ENCODE data around the gene LSM12.
"Not testable (repeated sequence)": the region's sequence is repeated elsewhere in the genome, so short reads cannot be mapped to it uniquely, and the experiment has no call there.

Gene LSM12

GRCh38 chr17:44075598-44076293 lies 9.3 kb upstream of the LSM12 start:
- no peak for DNase-seq

DNA sequence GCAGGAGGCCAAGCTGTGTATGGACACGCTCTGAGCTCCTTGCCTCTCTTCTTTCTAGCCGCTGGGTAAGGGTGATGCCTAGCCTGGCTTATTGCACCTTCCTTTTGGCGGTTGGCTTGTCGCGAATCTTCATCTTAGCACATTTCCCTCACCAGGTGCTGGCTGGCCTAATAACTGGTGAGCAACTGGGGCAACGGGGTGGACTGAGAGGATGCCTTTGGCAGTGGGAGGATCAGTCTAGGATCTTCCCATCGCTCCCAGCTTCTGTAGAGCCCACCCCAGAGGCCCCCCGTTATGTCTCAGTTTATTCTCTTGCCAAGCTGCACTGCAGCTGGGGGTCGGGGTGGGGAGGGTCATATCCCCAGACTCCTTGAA lies 8.4 kb upstream of the LSM12 start:
- DNase-seq: no peak

DNA sequence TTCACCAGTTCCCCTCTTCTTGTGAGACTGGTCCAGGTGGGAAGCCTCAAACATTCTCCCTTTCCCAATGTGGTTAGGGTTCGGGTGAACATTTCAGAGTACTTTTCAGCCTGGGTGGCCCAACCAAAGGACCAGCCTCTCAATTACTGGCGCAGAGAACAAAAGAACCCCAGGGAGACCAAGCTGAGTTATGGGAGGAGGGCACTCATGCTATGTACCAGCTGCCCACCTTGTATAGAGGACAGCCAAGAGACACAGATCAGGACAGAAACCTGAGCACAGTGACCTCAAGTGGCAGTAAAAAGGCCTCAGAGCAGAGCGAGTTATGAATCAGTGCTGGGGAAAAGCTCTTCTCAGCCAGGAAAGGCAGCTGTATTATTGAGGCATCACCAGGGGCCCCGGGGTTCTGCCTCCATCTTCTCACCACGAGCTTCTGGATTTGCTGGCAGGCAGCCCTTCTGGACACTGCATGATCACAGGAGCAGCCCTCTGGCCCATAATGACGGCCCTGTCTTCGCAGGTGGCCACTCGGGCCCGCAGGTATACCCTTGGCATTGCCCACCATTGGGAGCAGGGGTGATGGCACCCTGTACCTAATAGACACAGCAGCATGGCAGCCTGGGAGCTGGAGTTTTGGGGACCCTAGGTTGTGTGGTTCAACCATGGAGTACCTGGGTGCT lies 7.9 kb upstream of the LSM12 start:
- DNase-seq: no peak

DNA sequence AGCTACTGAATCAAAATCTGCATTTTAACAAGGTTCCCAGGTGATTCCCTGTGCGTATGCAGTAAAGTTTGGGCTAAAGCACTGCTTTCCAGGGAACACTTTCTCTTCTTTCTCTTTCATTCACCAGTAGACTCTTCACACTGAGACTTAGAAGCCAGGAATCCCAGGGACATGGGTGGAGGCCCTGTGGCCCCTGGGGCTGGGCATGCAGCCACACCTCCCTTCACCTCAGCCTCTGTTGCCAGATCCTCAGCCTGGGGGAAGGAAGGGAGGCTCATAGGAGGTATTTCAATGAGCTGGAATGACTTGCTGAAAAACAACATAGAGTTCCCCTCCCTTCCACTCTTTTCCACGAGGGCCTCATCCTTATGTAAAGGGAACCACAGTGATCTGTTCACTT lies 5.3 kb upstream of the LSM12 start:
- DNase-seq: peak; percentile 85

GRCh38 chr17:44071198-44071520 lies 4.7 kb upstream of the LSM12 start:
- DNase-seq: no peak

GRCh38 chr17:44070455-44071197 lies 4.2 kb upstream of the LSM12 start, which contains the start of gene G6PC3:
Gene G6PC3, plus strand, starts transcription at chr17:44070735. Its CDS starts 231 bp downstream, at chr17:44070966.
- peak; percentile 100 for DNase-seq

DNA sequence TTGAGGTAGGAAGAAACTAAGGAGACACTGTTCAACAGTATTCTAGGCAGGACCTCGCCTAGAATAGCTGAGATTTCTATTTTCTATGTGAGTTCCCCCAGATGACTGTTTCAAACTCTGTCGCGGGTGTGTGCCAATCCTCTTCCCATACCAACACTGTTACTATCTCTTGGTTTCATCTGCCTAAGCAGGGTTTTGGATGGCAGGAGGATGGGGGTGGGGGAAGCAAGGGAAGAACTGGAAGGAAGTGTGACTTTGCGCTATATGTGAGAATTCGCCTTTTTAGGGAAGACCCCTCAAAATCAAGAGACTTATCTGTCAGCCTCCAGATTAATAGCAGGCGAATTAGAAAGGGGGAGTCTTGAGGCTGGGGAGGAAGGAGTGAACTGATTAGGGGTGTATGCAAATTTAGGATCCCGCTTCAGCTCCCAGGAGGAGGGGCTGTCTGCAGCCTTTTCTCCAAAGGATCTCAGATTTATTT lies 3.5 kb upstream of the LSM12 start:
- DNase-seq: peak; percentile 69

DNA sequence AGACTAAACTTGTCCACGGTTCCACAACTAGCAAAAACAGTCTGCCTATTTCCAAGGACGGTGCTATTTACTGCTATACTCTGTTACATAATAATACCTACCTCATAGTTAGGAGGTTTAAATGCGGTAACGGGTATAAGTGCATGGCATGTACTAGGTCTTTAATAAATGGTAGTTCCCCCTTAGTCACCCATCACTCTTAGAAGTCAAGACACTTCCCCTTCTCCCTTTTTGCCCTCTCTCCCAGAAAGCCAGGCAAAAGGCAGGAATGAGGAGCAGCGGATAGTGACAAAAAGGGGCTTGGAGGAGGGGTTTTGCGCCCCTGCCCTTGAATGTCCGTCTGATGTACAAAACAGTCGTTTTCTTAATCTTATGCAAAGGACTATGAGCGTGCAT lies 1.1 kb upstream of the LSM12 start:
- no peak for DNase-seq

DNA sequence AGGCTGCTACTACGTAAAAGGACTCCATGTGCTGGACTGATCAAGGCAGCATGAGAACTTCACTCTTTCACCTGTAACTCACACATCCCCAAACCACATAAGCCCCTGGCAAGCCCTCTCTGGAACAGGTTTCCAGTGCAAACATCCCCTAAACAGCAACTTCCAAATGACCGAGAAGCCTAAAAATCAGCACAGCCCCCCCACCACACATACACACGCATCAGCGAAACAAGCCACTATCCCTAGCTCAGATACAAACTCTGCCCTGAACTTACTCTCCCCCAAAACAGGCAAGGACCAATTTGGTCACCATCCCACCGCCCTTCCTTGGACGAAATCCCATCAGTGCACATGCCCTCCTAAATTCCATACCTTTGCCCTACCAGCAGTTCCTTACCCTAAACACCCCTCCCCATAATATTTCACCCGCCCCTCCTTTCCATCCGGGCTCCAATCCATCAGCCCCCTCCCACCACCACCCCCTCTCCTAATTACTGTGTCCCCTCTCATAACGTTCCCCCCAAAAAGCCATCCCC lies 735 bp downstream of the LSM12 start:
- DNase-seq: peak; percentile 57

DNA sequence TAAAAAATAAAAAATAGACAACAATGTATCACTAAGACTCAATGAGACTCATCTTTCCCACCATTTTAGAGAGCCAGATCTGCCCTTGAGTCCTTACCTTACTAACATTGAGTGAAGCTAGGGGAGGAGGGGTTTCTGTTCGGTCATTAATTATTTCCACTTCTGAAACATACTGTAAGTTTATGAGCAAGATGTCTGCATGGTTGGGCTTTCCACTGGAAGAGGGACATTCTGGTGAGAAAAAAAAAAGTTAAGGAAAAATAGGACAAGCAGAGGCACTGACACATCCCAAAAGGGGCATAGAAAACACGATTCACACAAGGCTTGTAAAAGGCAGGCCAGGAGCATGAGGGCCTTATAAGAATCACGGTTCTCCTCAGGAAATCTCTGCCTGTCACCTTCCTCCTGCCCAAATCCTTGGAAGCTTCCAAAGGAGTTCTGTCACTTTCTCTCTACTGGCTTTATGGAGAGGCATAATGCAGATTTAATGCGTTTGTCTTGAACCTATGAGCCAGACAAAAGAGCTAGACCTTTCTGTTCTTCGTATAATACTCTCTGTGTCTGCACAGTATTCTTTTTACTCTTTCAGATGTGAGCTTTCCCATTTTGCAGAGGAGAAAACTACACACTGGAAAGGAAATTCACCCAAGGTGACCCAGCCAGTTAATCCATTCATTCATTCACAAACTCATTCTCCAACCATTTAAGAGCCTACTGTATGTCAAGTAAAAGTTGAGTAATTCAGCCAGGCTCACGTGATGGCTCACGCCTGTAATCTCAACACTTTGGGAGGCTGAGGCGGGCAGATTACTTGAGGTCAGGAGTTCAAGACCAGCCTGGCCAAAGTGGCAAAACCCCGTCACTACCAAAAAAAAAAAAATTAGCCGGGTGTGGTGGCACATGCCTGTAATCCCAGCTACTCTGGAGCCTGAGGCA lies 2.5 kb downstream of the LSM12 start:
- no peak for DNase-seq

DNA sequence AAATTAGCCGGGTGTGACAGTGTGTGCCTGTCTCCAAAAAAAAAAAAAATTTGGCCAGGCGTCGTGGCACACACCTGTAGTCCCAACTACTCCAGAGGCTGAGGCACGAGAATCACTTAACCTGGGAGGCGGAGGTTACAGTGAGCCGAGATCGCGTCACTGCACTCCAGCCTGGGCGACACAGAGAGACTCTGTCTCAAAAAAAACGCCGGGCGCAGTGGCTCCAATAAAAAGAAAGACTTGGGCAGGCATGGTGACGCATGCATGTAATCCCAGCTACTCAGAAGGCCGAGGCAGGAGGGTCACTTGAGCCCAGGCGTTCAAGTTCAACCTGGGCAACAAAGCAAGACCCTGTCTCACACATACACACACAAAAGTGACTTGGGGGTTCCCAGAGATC lies 3.6 kb downstream of the LSM12 start:
- DNase-seq: no peak

DNA sequence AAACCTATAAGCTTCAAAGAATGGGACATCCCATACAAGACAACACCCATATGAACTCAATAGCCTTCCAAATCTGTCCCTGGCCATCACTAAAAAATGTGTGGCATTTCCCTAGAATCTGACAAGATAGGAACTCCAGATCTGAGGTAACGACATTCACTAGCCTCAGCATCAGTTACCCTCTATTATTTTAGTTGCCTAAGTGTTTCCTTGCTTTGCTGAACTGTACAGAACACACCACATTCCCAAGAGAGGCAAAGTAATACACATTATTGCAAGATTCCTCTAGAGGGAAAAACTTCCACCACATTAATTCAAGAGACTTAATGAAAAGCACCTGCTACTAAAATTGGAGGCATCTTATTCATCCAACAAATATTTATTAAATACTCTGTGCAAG lies 5.0 kb downstream of the LSM12 start:
- DNase-seq: no peak

DNA sequence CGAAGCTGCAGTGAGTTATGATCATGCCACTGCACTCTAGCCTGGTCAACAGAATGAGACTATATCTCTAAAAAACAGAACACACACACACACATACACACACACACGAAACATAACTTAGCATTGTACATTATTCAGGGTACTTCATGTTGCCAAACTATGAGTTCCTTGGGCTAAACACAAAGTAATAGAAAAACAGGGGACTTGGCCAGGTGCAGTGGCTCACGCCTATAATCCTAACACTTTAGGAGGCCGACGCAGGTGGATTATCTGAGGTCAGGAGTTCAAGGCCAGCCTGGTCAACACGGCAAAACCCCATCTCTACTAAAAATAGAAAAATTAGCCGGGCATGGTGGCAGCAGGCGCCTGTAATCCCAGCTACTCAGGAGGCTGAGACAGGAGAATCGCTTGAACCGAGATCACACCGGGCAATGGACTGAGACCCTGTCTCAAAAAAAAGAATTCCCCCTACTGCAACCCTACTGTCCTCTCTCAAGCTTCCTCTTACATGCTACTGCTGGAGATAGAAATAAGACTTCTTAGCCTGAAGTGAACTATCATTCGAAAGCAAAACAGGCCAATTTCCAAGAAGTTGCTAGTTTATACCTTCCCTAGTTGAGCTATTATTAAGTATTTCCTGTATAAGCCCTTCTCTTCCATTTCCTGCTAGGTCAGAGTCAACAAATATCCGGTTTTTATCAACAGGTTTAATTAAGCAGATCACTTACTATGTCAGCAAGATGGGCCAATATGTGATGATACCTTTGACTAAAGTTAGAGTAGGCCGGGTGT lies 7.2 kb downstream of the LSM12 start:
- no peak for DNase-seq

GRCh38 chr17:44053125-44053872 lies 13.2 kb downstream of the LSM12 start:
- DNase-seq: no peak

- no peak for DNase-seq
Observed at GRCh38 chr17:44049294-44050060, 17.0 kb downstream of the LSM12 start.

DNA sequence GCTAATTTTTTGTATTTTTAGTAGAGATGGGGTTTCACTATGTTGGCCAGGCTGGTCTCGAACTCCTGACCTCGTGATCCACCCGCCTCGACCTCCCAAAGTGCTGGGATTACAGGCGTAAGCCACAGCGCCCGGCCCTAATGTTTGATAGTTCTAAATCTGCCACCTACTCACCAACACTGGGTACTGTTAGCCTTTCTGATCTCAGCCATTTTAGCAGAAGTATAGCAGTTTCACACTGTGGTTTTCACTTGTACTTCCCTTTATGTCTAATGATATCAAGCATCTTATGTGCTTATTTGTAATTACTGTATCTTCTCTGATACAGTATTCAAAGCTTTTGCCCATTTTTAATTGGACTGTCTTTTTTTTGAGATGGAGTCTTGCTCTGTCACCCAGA lies 19.6 kb downstream of the LSM12 start:
- DNase-seq: not testable (repeated sequence)

DNA sequence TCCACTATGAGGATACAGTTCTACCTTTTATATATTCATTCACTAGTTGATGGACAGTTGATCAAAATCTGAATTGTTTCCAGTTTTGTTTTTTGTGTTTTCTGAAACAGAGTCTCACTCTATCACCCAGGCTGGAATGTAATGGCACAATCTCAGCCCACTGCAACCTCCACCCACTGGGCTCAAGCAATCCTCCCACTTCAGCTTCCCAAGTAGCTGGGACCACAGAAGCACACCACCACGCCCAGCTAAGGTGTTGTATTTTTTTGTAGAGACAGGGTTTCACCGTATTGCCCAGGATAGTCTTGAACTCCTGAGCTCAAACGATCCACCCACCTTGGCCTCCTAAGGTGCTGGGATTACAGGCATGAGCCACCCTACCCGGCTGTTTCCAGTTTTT lies 21.0 kb downstream of the LSM12 start:
- no peak for DNase-seq

DNA sequence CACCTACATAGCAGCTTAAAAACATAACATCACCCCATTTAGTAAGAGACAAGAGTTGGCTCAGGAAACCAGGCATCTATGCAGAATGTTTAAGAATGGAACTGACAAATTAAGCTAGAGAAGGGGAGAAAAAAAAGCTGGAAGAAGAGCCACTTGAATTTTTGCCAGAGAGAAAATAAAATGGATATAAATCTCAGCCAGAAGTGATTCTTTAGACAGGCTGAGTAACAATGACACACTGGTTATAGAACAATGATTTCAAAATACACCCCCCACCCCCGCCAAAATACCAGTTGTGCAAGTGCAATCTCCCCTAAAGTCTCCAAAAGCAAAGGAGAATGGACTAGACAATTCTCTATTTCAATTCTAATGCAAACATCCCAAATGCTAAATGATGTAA lies 22.4 kb downstream of the LSM12 start:
- DNase-seq: no peak

DNA sequence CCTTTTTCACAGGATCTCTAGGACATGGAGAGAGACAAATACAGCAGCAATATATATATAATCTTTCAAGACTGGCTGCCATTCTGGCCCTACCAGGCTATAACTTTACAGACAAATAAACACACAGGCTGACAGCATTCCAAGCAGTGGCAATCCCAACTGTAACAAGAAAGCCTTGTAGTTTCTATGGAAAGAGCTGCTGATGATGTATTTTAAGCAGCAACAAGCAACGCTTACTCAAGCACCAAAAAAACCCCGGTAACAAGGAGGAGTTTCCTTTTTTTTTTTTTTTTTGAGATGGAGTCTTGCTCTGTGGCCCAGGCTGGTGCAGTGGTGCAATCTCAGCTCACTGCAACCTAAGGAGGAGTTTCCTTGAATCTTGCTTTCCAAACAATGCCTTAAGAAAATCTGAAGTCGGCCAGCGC lies 23.2 kb downstream of the LSM12 start:
- no peak for DNase-seq
